Measurements from ENCODE around the gene ZNF485. TPM values are rescaled to one million over a fixed set of nuclear protein-coding genes. Genes with fewer than 3 reads are reported as not detected.
A peak's percentile ranks its signal among the peaks of the same experiment; 100 is the strongest.

Gene ZNF485
- total and polyA plus RNA-seq, 4 donors: 1.5 to 4.4 (median 3.2) TPM

DNA sequence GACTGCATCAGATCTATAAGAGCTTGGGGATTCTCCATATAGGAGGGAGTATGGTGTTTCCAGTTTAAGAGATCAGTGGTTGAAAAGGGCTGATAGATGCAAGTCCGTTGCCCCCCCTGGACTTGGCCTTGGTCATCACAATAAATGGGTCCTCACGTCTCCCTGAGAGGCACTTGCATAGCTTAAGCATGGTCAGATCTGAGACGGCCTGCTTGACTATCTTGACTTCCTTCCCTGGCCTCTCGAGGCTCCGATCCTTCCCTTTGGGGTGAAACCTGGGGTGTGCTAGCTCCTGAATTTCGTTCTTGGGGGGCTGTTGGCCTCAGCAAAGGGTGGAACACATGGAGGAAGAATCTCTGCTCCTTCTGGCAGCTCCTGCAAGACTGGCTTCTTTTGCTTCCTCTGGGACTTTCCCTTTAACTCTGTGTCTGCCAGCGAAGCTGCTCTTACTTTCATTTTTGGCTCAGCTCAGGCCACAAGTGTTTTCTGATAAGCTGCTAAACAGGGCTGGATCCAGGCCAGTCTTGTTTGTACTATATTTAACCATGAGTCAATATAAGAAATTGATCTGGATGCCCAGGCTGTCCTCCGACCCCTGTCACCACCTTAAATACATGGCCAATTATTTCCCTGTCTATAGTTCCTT is 11.2 kb upstream of the ZNF485 start:
- ATAC-seq (ENCODE audit: insufficient read depth, low FRiP score) (no peak), DNase-seq (peak; percentile 68 to 82 (median 75))
- Histone ChIP-seq H3K9ac (ENCODE audit: insufficient read depth in 1 of 2, low read length in 2 of 2) (peak overlapping the region; percentile 37 to 59), H3K27ac (ENCODE audit: low read depth in 1 of 2, low read length in 1 of 2) (no peak overlapping the region), H3K4me3 (no peak overlapping the region), H3K9me3 (ENCODE audit: control insufficient read depth in 4 of 4, insufficient read depth in 3 of 4, low read length in 3 of 4) (peaks cover 0 to 6% (median 1%) of the 10 kb centered on the region in 4 donors), H3K4me1 (ENCODE audit: control insufficient read depth in 5 of 5, insufficient read depth in 5 of 5, low read length in 5 of 5) (peaks cover 0 to 32% (median 6%) of the 10 kb centered on the region in 5 donors), H3K36me3 (ENCODE audit: control insufficient read depth in 4 of 4, insufficient read depth in 4 of 4, low read length in 4 of 4) (no peaks in the 10 kb centered on the region), H3K27me3 (ENCODE audit: control insufficient read depth in 3 of 3, insufficient read depth in 3 of 3, low read length in 2 of 3) (no peaks in the 10 kb centered on the region)
- TF ChIP-seq, protein P1, sequence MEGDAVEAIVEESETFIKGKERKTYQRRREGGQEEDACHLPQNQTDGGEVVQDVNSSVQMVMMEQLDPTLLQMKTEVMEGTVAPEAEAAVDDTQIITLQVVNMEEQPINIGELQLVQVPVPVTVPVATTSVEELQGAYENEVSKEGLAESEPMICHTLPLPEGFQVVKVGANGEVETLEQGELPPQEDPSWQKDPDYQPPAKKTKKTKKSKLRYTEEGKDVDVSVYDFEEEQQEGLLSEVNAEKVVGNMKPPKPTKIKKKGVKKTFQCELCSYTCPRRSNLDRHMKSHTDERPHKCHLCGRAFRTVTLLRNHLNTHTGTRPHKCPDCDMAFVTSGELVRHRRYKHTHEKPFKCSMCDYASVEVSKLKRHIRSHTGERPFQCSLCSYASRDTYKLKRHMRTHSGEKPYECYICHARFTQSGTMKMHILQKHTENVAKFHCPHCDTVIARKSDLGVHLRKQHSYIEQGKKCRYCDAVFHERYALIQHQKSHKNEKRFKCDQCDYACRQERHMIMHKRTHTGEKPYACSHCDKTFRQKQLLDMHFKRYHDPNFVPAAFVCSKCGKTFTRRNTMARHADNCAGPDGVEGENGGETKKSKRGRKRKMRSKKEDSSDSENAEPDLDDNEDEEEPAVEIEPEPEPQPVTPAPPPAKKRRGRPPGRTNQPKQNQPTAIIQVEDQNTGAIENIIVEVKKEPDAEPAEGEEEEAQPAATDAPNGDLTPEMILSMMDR (IDR thresholded peaks at IDR 0.05; ENCODE audit: control extremely low read depth, extremely low read depth): no peak
- 10 to 11% methylated on average over 8 of the region's 8 CpGs for WGBS, 2 donors

DNA sequence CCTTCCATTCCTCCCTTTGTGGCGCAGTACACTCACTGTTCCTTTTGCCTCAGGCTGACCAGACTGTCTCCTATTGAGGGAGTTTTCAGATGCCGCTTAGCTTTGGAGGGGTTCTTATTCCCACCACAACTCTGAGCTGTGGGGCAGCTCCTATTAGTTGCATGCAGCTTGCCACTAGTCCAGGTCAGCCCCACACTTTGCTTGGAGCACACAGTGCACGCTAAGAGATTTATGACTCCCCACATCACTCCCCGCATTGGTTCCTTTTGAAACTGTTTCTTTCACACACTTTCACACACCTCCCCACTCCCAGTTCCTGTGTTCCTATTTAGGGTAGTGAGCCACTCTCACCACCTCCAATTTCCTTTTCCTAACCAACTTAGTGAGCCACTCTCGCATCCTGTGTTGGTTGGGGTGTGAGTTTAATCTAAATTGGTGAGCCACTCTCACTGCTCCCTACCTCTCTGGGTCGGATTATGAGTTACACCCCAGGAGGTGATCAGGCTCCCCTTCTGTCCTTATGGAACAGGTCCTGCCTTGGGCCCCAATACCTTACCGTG is 10.4 kb upstream of the ZNF485 start:
- Histone ChIP-seq H3K9ac (ENCODE audit: insufficient read depth in 1 of 2, low read length in 2 of 2) (no peak overlapping the region), H3K27me3 (ENCODE audit: control insufficient read depth in 3 of 3, insufficient read depth in 3 of 3, low read length in 2 of 3) (no peaks in the 10 kb centered on the region), H3K27ac (ENCODE audit: low read depth in 1 of 2, low read length in 1 of 2) (no peak overlapping the region), H3K4me3 (no peak overlapping the region), H3K9me3 (ENCODE audit: control insufficient read depth in 4 of 4, insufficient read depth in 3 of 4, low read length in 3 of 4) (peaks cover 0 to 6% (median 1%) of the 10 kb centered on the region in 4 donors), H3K36me3 (ENCODE audit: control insufficient read depth in 4 of 4, insufficient read depth in 4 of 4, low read length in 4 of 4) (no peaks in the 10 kb centered on the region), H3K4me1 (ENCODE audit: control insufficient read depth in 5 of 5, insufficient read depth in 5 of 5, low read length in 5 of 5) (peaks cover 0 to 32% (median 6%) of the 10 kb centered on the region in 5 donors)
- TF ChIP-seq, protein P1 (IDR thresholded peaks at IDR 0.05; ENCODE audit: control extremely low read depth, extremely low read depth): no peak
- ATAC-seq (ENCODE audit: insufficient read depth, low FRiP score) (no peak), DNase-seq (no peak)
- 39 to 60% methylated on average over 7 of the region's 7 CpGs for WGBS, 2 donors

DNA sequence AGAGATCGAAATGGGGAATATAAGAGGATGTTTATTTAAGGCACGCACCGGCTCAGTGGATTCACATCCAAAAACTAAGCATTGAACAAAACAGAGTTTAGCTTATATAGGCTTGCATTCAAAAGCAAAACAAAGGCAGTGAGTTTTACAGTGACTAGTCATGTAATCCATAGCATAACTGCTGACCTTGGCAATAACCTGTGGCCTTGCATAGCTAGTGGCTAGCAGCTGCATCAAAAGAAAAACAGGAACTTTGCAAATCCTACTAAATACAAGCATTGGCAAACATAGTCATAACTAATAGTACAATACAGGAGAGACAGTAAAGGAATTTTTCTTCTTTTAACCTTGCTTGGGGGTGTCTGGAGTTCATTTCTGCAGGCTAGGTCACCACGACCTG is 9.7 kb upstream of the ZNF485 start:
- no peak overlapping the region for H3K4me3 ChIP-seq
- peaks cover 0 to 32% (median 6%) of the 10 kb centered on the region in 5 donors for H3K4me1 ChIP-seq (ENCODE audit: control insufficient read depth in 5 of 5, insufficient read depth in 5 of 5, low read length in 5 of 5)
- no peak overlapping the region for H3K27ac ChIP-seq (ENCODE audit: low read depth in 1 of 2, low read length in 1 of 2)
- H3K36me3 ChIP-seq (ENCODE audit: control insufficient read depth in 4 of 4, insufficient read depth in 4 of 4, low read length in 4 of 4): no peaks in the 10 kb centered on the region
- TF ChIP-seq, protein P1 (IDR thresholded peaks at IDR 0.05; ENCODE audit: control extremely low read depth, extremely low read depth): no peak
- H3K27me3 ChIP-seq (ENCODE audit: control insufficient read depth in 3 of 3, insufficient read depth in 3 of 3, low read length in 2 of 3): no peaks in the 10 kb centered on the region
- 68 to 76% methylated on average over 4 of the region's 4 CpGs for WGBS, 2 donors
- ATAC-seq (ENCODE audit: insufficient read depth, low FRiP score) (no peak), DNase-seq (peak in 1 of 3 donors; percentile 16)
- peaks cover 0 to 3% (median 0%) of the 10 kb centered on the region in 4 donors for H3K9me3 ChIP-seq (ENCODE audit: control insufficient read depth in 4 of 4, insufficient read depth in 3 of 4, low read length in 3 of 4)
- H3K9ac ChIP-seq (ENCODE audit: insufficient read depth in 1 of 2, low read length in 2 of 2): peak overlapping the region in 1 of 2 donors; percentile 7

All from lung (tissue), 12 donors.